NCI-H2227 treated with DMSO at 0.1 percent for 48 hours (cell line): ENCODE data around the gene CREBBP.
"Not testable (repeated sequence)": the region's sequence is repeated elsewhere in the genome, so short reads cannot be mapped to it uniquely, and the experiment has no call there.

Source experiments
- DNase-seq: peaks from one replicate; lab custom pipeline; 2025; lab: John Stamatoyannopoulos, UW

The CREBBP gene

GRCh38 chr16:3880623-3881498 lies at the start of gene CREBBP:
CREBBP (minus strand) TSS chr16:3880713; CDS start chr16:3879916, 797 bp downstream.
- peak; percentile 79 for DNase-seq

DNA sequence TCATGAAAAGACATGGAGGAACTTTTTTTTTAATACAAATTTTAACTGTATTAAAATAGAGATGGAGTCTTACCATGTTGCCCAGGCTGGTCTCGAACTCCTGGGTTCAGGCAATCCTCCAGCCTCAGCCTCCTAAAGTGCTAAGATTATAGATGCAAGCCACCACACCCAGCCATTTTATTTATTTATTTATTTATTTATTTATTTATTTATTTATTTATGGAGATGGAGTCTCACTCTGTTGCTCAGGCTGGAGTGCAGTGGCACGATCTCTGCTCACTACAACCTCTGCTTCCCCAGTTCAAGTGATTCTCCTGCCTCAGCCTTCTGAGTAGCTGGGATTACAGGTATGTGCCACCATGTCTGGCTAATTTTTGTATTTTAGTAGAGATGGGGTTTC lies 46.6 kb upstream of the CREBBP start:
- not testable (repeated sequence) for DNase-seq

- no peak for DNase-seq
Observed at GRCh38 chr16:3924763-3925162, 44.2 kb upstream of the CREBBP start.

DNA sequence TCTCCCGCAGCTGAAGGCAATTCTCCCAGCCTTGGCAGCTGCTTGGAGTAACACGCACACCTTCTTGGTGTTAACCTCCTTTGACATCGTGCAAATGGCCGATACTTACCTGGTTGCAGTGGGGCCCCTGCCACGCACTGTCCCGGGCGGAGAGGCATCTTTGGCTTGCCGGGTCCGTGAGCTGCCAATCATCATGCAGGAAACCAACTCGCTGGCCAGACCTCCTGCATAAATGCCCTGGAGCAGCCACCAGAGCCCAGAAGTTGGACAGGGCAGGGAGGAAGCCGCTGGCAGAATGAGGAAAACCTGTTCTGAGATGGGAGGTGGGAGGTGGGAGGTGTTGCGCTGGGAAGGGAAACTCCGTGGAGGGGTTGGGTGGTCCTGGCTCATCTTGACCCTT lies 41.7 kb upstream of the CREBBP start:
- no peak for DNase-seq

GRCh38 chr16:3920206-3920605 lies 39.7 kb upstream of the CREBBP start:
- DNase-seq = no peak

DNA sequence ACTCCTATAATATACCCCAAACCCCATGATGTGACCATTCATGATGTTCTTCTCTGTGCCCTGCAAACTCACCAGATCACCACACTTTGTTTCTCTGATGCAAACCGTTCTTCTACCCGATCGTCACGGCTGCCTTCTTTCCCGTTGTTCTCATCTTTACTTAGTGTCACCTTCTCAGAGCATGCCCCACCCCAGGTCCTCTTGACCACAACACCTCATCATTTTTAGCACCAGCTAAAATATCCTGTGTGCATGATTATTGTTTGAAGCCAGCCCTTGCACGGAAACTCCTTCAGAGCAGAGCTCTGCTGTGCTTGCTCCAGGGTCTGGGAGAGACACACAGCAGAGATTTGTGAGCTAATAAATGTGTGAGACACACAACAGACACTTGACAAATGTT lies 38.9 kb upstream of the CREBBP start:
- DNase-seq = no peak

GRCh38 chr16:3915426-3916260 lies 35.1 kb upstream of the CREBBP start:
- no peak for DNase-seq

DNA sequence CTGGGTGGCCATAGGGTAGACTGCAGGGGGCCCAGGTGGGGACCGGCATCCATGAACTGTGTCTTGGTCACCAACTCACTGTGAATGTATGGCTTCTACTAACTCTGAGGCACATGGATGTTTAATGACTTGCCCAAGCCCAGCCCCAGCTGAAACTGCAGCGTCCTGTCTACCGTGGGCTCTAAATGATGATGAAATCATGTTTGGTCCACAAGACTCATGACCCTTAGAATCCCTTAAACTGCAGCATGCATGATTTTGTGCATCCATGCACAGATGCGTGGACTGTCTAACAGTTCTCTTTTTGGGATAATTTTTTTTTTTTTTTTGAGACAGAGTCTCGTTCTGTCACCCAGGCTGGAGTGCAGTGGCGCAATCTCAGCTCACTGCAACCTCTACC lies 32.4 kb upstream of the CREBBP start:
- DNase-seq = no peak

DNA sequence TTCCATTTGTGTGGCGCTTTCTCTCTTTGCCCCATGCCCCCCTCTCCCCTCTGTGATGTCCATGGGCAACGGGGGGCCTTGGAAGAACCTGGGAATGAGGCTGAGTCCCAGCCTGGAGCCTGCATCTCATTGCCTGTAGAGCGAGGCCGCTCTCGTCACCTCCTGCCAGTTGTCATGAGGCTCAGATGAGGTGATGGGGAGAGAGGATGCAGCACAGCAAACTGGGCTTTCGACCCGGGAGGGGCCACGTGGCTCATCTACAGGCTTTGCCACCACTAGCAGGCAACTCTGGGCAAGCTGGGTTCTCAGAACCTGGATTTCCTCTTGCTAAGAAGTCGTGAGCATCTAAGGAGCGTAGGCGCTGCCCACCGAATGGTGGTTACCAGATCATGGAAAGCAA lies 31.9 kb upstream of the CREBBP start:
- DNase-seq = no peak

- DNase-seq = not testable (repeated sequence)
Observed at GRCh38 chr16:3911741-3912140, 31.2 kb upstream of the CREBBP start.

DNA sequence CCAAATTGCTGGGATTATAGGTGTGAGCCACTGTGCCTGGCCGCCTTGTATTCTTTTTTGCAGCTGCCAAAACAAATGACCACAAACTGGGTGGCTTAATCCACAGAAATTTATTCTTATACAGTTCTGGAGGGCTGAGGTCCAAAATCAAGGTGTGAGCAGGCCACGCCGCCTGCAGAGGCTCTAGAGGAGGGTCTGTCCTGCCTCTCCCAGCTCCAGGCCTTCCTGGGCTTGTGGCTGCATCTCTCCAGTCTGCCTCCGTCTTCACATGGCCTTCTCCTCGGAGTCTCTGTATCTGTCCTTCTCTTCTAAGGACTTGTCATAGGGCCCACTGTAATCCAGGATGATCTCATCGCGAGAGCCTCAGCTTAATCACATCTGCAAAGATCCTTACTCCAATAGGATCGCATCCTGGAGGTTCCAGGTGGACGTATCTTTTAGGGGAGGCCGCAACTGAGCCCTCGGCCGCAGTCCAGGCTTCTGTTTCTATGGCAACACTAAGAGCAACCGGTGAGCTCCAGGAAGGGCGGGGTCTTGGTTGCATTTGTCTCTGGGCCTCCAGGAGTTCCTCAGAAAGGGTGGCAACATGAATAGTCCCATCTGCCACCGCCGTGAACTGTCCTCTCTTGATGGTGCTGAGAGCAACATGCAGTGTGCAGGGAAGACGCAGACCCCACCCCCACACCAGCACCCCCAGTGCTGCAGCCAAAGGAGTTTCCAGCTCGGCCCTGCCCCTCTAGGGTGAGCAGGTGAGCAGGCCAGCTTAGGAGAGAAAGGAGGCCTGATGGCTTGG lies 29.5 kb upstream of the CREBBP start:
- DNase-seq = peak; percentile 18

DNA sequence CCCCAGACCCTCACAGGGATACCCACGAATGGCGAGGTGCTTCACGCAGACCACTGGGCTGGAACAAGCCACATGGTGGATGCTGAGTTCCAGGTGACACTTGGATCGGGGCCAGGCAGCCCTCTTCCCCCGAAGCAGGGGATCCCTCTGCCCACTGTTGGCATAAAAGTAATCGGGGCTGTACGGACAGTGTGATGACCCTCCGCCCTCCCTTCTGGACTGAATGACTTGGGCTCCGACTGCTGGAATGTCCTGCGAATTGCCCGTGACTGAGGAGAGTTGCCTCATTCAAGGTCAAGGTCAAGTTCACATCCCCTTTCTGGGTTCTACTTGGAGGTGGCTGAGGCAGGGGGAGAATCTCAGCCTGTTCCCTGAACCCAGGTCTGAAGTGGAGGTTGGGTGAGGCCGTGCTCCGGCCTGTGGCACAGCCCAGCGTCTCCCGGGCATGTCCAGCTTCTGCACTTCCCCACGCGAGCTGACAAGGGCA lies 28.5 kb upstream of the CREBBP start:
- DNase-seq = no peak

DNA sequence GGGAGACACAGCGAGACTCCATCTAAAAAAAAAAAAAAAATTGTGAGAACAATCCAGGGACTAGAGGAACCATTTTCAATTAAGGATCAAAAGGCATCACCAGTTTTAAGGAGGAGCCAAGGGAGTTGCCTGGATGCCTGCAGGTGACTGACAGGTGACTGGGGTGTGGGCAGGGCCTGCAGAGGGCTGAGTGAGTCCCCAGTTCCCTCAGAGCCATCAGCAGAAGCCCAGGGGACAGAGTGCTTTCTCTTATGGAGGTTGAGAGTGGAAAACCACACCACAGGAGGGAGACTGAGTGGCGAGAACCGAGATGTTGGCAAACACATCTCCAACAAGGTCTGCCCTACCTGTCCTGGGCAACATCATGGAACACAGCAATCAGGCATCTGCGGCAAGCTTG lies 27.1 kb upstream of the CREBBP start:
- DNase-seq = no peak

- no peak for DNase-seq
Observed at GRCh38 chr16:3906363-3906762, 25.9 kb upstream of the CREBBP start.

GRCh38 chr16:3904875-3905274 lies 24.4 kb upstream of the CREBBP start:
- no peak for DNase-seq

GRCh38 chr16:3890091-3890490 lies 9.6 kb upstream of the CREBBP start:
- no peak for DNase-seq

- no peak for DNase-seq
Observed at GRCh38 chr16:3889059-3889458, 8.5 kb upstream of the CREBBP start.

DNA sequence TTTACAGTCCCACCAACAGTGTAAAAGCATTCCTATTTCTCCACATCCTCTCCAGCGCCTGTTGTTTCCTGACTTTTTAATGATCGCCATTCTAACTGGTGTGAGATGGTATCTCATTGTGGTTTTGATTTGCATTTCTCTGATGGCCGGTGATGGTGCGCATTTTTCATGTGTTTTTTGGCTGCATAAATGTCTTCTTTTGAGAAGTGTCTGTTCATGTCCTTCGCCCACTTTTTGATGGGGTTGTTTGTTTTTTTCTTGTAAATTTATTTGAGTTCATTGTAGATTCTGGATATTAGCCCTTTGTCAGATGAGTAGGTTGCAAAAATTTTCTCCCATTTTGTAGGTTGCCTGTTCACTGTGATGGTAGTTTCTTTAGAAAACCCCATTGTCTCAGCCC lies 5.5 kb upstream of the CREBBP start:
- DNase-seq = not testable (repeated sequence)

DNA sequence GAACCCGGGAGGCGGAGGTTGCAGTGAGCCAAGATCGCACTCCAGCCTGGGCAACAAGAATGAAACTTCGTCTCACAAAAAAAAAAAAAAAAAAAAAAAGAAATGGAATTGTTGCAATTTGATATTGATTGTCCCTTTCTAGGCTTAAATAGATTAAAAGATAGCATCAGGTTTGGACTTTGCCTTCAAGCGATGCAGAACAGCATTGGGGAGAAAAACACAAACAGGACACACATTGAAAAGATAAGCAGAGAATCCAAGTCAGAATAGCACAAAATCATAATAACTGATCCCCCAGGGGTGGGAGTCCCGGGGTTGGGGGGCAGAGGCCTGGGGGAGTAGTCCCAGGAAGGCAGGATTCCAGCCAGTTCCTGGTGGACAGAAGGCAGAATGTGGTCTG lies 3.9 kb upstream of the CREBBP start:
- DNase-seq = no peak

GRCh38 chr16:3882531-3882930 lies 2.0 kb upstream of the CREBBP start:
- DNase-seq = no peak

DNA sequence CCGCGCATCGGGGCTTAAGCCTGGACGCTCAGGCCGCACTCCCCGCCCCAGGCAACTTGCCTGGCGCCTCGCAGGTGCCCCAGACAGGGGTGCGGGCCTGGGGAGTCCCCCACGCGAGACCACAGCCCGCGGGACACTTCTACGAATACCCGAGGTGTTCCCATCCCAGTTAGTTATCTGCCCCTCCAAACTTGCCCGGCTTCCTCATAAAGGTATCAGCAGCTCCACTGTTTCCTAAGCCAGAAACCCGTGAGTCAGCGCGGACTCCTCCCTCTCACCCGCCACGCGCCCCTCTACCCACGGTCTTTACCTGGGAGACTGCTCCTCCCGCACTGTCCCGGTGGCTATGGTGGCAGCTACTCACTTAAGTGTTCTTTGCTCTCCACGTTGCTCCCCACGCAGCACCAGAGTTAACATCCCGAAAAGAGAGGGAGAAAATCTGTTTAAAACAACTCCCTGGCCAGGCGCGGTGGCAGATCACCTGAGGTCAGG lies 1.0 kb upstream of the CREBBP start:
- DNase-seq = no peak
